Lower leg skin (tissue), 4 donors: ENCODE measurements around the gene SLC9A9. TPM values are rescaled to one million over a fixed set of nuclear protein-coding genes. Genes with fewer than 3 reads are reported as not detected.
A peak's percentile ranks its signal among the peaks of the same experiment; 100 is the strongest.

Source experiments
- DNase-seq, 2 donors: peaks; one replicate each; pipeline ENCODE4 v3.0.0-alpha.2; 2019; ENCODE audit warnings: low spot score in 2 of 2
- H3K4me3 ChIP-seq: fragments of 200-600 bp; sonication (generic); 2 replicates; pipeline ENCODE4 v1.5.1; 2017; ENCODE audit warnings: mild to moderate bottlenecking, low read depth; ENCODE audit not compliant: poor library complexity, severe bottlenecking
- CTCF ChIP-seq, 3 donors: fragments of 450-650 bp; IDR thresholded peaks; one replicate each; pipeline ENCODE4 v1.5.1; 2016; ENCODE audit warnings: antibody characterized with exemption in 3 of 3, mild to moderate bottlenecking in 3 of 3, moderate library complexity in 2 of 3
- POLR2A ChIP-seq, 2 donors: fragments of 450-650 bp; IDR thresholded peaks; one replicate each; pipeline ENCODE4 v1.6.1; 2016 to 2017; ENCODE audit warnings: antibody characterized with exemption in 2 of 2, mild to moderate bottlenecking in 1 of 2, moderate library complexity in 1 of 2
- WGBS, 2 donors: methylation state at CpG; one replicate each; pipeline ENCODE4 v1.1.5; 2018; 5-methylcytosine and 5-hydroxymethylcytosine counted together
- intact Hi-C: fragments of 100-400 bp; cut with DNase I; formaldehyde crosslinking; loops from one replicate; pipeline ENCODE4 v1.15.0; 2023; ENCODE audit warnings: low total_unique reads
- total RNA-seq, 4 donors: library from RNA; depleted of rRNA; stranded (reverse); fragments of >200 nt; gene quantifications; one replicate each; pipeline ENCODE4 v1.1.0, GENCODE V29; 2016

Gene SLC9A9
- total RNA-seq, 4 donors from 2014 or later, result 14.6 to 40.8 (median 23.7) TPM

- no peak for DNase-seq
- no peak overlapping the region for H3K4me3 ChIP-seq
- TF ChIP-seq CTCF (IDR thresholded peaks at IDR 0.05), result no peak
- TF ChIP-seq POLR2A (IDR thresholded peaks at IDR 0.05), result no peak
- 58 to 65% methylated on average over 2 of the region's 2 CpGs for WGBS, 2 donors
- intact Hi-C loops, result no loop called here
Observed at GRCh38 chr3:143827425-143827824, 20.8 kb downstream of the SLC9A9 start.

GRCh38 chr3:143826296-143826695 lies 22.0 kb downstream of the SLC9A9 start:
- TF ChIP-seq POLR2A (IDR thresholded peaks at IDR 0.05) (no peak), CTCF (IDR thresholded peaks at IDR 0.05) (no peak)
- WGBS, 2 donors, result 34 to 38% methylated on average over 1 of the region's 1 CpG
- H3K4me3 ChIP-seq, result no peak overlapping the region
- DNase-seq, result peak in 1 of 2 donors; percentile 32
- intact Hi-C loops, result no loop called here

GRCh38 chr3:143825513-143825912 lies 22.8 kb downstream of the SLC9A9 start:
- no peak overlapping the region for H3K4me3 ChIP-seq
- DNase-seq, result no peak
- WGBS, 2 donors, result 56 to 68% methylated on average over 3 of the region's 3 CpGs
- intact Hi-C loops, result no loop called here
- TF ChIP-seq POLR2A (IDR thresholded peaks at IDR 0.05), result no peak
- no peak for TF ChIP-seq CTCF (IDR thresholded peaks at IDR 0.05)

GRCh38 chr3:143824735-143825385 lies 23.4 kb downstream of the SLC9A9 start:
- intact Hi-C loops, result no loop called here
- no peak overlapping the region for H3K4me3 ChIP-seq
- 36 to 54% methylated on average over 3 of the region's 3 CpGs for WGBS, 2 donors
- TF ChIP-seq POLR2A (IDR thresholded peaks at IDR 0.05), result no peak
- no peak for TF ChIP-seq CTCF (IDR thresholded peaks at IDR 0.05)
- no peak for DNase-seq

GRCh38 chr3:143822798-143823197 lies 25.5 kb downstream of the SLC9A9 start:
- intact Hi-C loops, result no loop called here
- no peak for DNase-seq
- 84 to 93% methylated on average over 1 of the region's 1 CpG for WGBS, 2 donors
- TF ChIP-seq CTCF (IDR thresholded peaks at IDR 0.05) (no peak), POLR2A (IDR thresholded peaks at IDR 0.05) (no peak)
- H3K4me3 ChIP-seq, result no peak overlapping the region

- DNase-seq, result no peak
- no peak for TF ChIP-seq POLR2A (IDR thresholded peaks at IDR 0.05)
- WGBS, 2 donors, result 66 to 77% methylated on average over 3 of the region's 3 CpGs
- intact Hi-C loops, result no loop called here
- H3K4me3 ChIP-seq, result no peak overlapping the region
Observed at GRCh38 chr3:143822374-143822773, 25.9 kb downstream of the SLC9A9 start.
